H1 (cell line): ENCODE results near the gene CYP1A2. TPM values are rescaled to one million over a fixed set of nuclear protein-coding genes. Genes with fewer than 3 reads are reported as not detected.
A peak's percentile ranks its signal among the peaks of the same experiment; 100 is the strongest.

Source experiments
- CTCF ChIA-PET: fragments of 300-600 bp; sonication (Branson Sonifier 250); formaldehyde crosslinking; loops from one replicate; lab custom pipeline; 2021; ENCODE audit not compliant: partially characterized antibody; lab: Charles Lee
- POLR2A ChIA-PET: fragments of 300-600 bp; sonication (Branson Sonifier 250); formaldehyde crosslinking; loops from one replicate; lab custom pipeline; 2021; ENCODE audit warnings: inconsistent platforms; ENCODE audit not compliant: partially characterized antibody; lab: Charles Lee
- DNase-seq, 2 experiments: peaks; one replicate each; pipeline versions ENCODE4 v3.0.0 to v3.0.0-alpha.2; 2010 to 2022; ENCODE audit warnings: low spot score in 2 of 2, low read depth in 1 of 2, mixed read lengths in 1 of 2
- FAIRE-seq: peaks from 2 replicates; lab custom pipeline; 2011; peaks lifted over from hg19 to GRCh38; lab: Jason Lieb, UNC
- H2AFZ ChIP-seq: 2 replicates; pipeline ENCODE4 v1.8.1; 2012; ENCODE audit warnings: low read length, inconsistent platforms
- H2AK5ac ChIP-seq: 2 replicates; pipeline ENCODE4 v1.6.1; 2013; ENCODE audit warnings: low read depth, low read length
- H2BK120ac ChIP-seq: replicated peaks from 2 replicates; pipeline ENCODE3; 2013; ENCODE audit warnings: low read depth, low read length, inconsistent platforms
- H2BK12ac ChIP-seq: 2 replicates; pipeline ENCODE4 v1.6.1; 2013; ENCODE audit warnings: low read depth, low read length
- H2BK15ac ChIP-seq: 2 replicates; pipeline ENCODE4 v1.6.1; 2013; ENCODE audit warnings: low read length
- H2BK20ac ChIP-seq: 2 replicates; pipeline ENCODE4 v1.6.1; 2013; ENCODE audit warnings: low read length
- H2BK5ac ChIP-seq: 2 replicates; pipeline ENCODE4 v1.6.1; 2013; ENCODE audit warnings: low read depth, low read length
- H3K14ac ChIP-seq: 2 replicates; pipeline ENCODE4 v1.6.1; 2013; ENCODE audit warnings: inconsistent platforms; ENCODE audit not compliant: insufficient read length
- H3K18ac ChIP-seq: 2 replicates; pipeline ENCODE4 v1.6.1; 2013; ENCODE audit warnings: low read length; ENCODE audit errors: extremely low read depth
- H3K23ac ChIP-seq: 2 replicates; pipeline ENCODE4 v1.6.1; 2013; ENCODE audit warnings: inconsistent platforms; ENCODE audit not compliant: insufficient read length
- H3K23me2 ChIP-seq: 2 replicates; pipeline ENCODE4 v1.6.1; 2013; ENCODE audit warnings: low read depth, low read length
- H3K27ac ChIP-seq: 2 replicates; pipeline ENCODE4 v1.6.1; 2011; ENCODE audit warnings: low read depth, low read length, inconsistent platforms
- H3K27me3 ChIP-seq, 4 experiments: replicated peaks in 1 of 4; 1 replicate in 1 of 4; 2 replicates in 3 of 4; pipeline versions ENCODE4 v1.6.1 to v1.8.1; 2011 to 2013; ENCODE audit warnings: low read length in 3 of 4, mild to moderate bottlenecking in 3 of 4, inconsistent platforms in 2 of 4, mixed read lengths in 2 of 4, moderate library complexity in 1 of 4; ENCODE audit not compliant: control insufficient read depth in 3 of 4, insufficient read depth in 3 of 4; ENCODE audit errors: extremely low read depth in 1 of 4
- H3K36me3 ChIP-seq, 4 experiments: 2 replicates each; pipeline versions ENCODE4 v1.6.1 to v1.8.1; 2011 to 2013; ENCODE audit warnings: mild to moderate bottlenecking in 4 of 4, low read length in 3 of 4, moderate library complexity in 2 of 4, control low read depth in 1 of 4, inconsistent platforms in 1 of 4; ENCODE audit not compliant: insufficient read depth in 4 of 4, control insufficient read depth in 2 of 4
- H3K4ac ChIP-seq: replicated peaks from 2 replicates; pipeline ENCODE3; 2013; ENCODE audit warnings: low read length, low read depth, mixed read lengths, inconsistent platforms; ENCODE audit not compliant: insufficient read length
- H3K4me1 ChIP-seq, 4 experiments: replicated peaks in 1 of 4; 1 replicate in 1 of 4; 2 replicates in 3 of 4; pipeline versions ENCODE4 v1.6.1 to v1.8.1; 2011 to 2013; ENCODE audit warnings: low read length in 3 of 4, inconsistent platforms in 2 of 4, mixed read lengths in 1 of 4; ENCODE audit not compliant: insufficient read depth in 4 of 4, control insufficient read depth in 3 of 4
- H3K4me2 ChIP-seq, 2 experiments: 2 replicates each; pipeline versions ENCODE4 v1.6.1 to v1.8.1; 2011 to 2013; ENCODE audit warnings: low read depth in 2 of 2, low read length in 2 of 2, control low read depth in 1 of 2, inconsistent platforms in 1 of 2, mild to moderate bottlenecking in 1 of 2; ENCODE audit not compliant: insufficient read depth in 1 of 2
- H3K4me3 ChIP-seq, 4 experiments: fragments of 200-600, 300-600 bp in 1 of 4; sonication (generic), shearing (Covaris generic), sonication (Bioruptor Twin) in 1 of 4; 2 replicates each; pipeline versions ENCODE4 v1.5.1 to v1.8.1; 2011 to 2016; ENCODE audit warnings: low read length in 4 of 4, low read depth in 3 of 4, control low read depth in 2 of 4, inconsistent platforms in 2 of 4, mild to moderate bottlenecking in 2 of 4, mixed read lengths in 1 of 4, moderate library complexity in 1 of 4; ENCODE audit not compliant: insufficient read depth in 2 of 4; ENCODE audit errors: extremely low read depth in 1 of 4
- H3K56ac ChIP-seq: replicated peaks from 2 replicates; pipeline ENCODE3; 2013; ENCODE audit warnings: low read depth, mild to moderate bottlenecking, mixed read lengths, low read length, inconsistent platforms; ENCODE audit not compliant: insufficient read length
- H3K79me1 ChIP-seq: 2 replicates; pipeline ENCODE4 v1.6.1; 2013; ENCODE audit warnings: low read depth, low read length, control low read depth
- H3K79me2 ChIP-seq, 2 experiments: 2 replicates each; pipeline versions ENCODE4 v1.6.1 to v1.8.1; 2012 to 2013; ENCODE audit warnings: low read length in 2 of 2, mild to moderate bottlenecking in 2 of 2, inconsistent platforms in 1 of 2; ENCODE audit not compliant: insufficient read depth in 2 of 2, control insufficient read depth in 1 of 2
- H3K9ac ChIP-seq, 4 experiments: replicated peaks in 1 of 4; 1 replicate in 1 of 4; 2 replicates in 3 of 4; pipeline versions ENCODE4 v1.6.1 to v1.8.1; 2011 to 2013; ENCODE audit warnings: low read depth in 3 of 4, low read length in 3 of 4, control low read depth in 2 of 4, mild to moderate bottlenecking in 2 of 4, moderate library complexity in 2 of 4, inconsistent platforms in 1 of 4; ENCODE audit errors: extremely low read depth in 1 of 4
- H3K9me3 ChIP-seq, 2 experiments: 2 replicates each; pipeline versions ENCODE4 v1.6.1 to v1.8.1; 2012 to 2013; ENCODE audit warnings: mild to moderate bottlenecking in 2 of 2, moderate library complexity in 2 of 2, control low read depth in 1 of 2, inconsistent platforms in 1 of 2, low read depth in 1 of 2, low read length in 1 of 2, mixed read lengths in 1 of 2; ENCODE audit not compliant: insufficient read depth in 2 of 2
- H4K20me1 ChIP-seq, 2 experiments: replicated peaks in 1 of 2; 2 replicates each; pipeline versions ENCODE3 to v1.8.1; 2011 to 2013; ENCODE audit warnings: inconsistent platforms in 2 of 2, low read length in 2 of 2, mild to moderate bottlenecking in 1 of 2; ENCODE audit not compliant: insufficient read depth in 2 of 2, control insufficient read depth in 1 of 2
- H4K5ac ChIP-seq: 2 replicates; pipeline ENCODE4 v1.6.1; 2013; ENCODE audit warnings: low read length, low read depth, mixed read lengths, inconsistent platforms; ENCODE audit not compliant: insufficient read length
- H4K8ac ChIP-seq: 2 replicates; pipeline ENCODE4 v1.8.0; 2013; ENCODE audit warnings: mild to moderate bottlenecking, moderate library complexity, low read length, inconsistent platforms; ENCODE audit not compliant: insufficient read depth; ENCODE audit errors: extremely low read depth
- H4K91ac ChIP-seq: replicated peaks from 2 replicates; pipeline ENCODE3; 2013; ENCODE audit warnings: low read length, mixed read lengths, inconsistent platforms; ENCODE audit not compliant: insufficient read length
- CBX5 ChIP-seq: fragments of 300-800, 300-1000 bp; sonication (generic); IDR thresholded peaks from 2 replicates; pipeline ENCODE4 v1.7.1; 2016; ENCODE audit warnings: antibody characterized with exemption, low read length, low read depth
- CTBP2 ChIP-seq: IDR thresholded peaks from 2 replicates; pipeline ENCODE4 v1.7.0; 2011; ENCODE audit warnings: borderline replicate concordance, mild to moderate bottlenecking, moderate library complexity, mixed read lengths, low read length; ENCODE audit not compliant: insufficient read depth, insufficient read length
- GABPA ChIP-seq: IDR thresholded peaks from 2 replicates; pipeline ENCODE4 v1.6.1; 2011; ENCODE audit warnings: mild to moderate bottlenecking, low read length, moderate library complexity, borderline replicate concordance; ENCODE audit not compliant: insufficient read depth
- JUND ChIP-seq: IDR thresholded peaks from 2 replicates; pipeline ENCODE4 v1.6.1; 2011; ENCODE audit warnings: mild to moderate bottlenecking, improper control_type of control experiment, low read length
- KDM4A ChIP-seq: IDR thresholded peaks from one replicate; pipeline ENCODE4 v1.7.1; 2012; ENCODE audit warnings: low read depth, mild to moderate bottlenecking, moderate library complexity, low read length, inconsistent platforms; ENCODE audit not compliant: severe bottlenecking
- PHF8 ChIP-seq: fragments of 200-600 bp; sonication (generic); conservative IDR thresholded peaks from 2 replicates; pipeline ENCODE4 v1.7.1; 2012; ENCODE audit warnings: low read depth, mild to moderate bottlenecking, inconsistent platforms, low read length, moderate library complexity
- RBBP5 ChIP-seq: IDR thresholded peaks from 2 replicates; pipeline ENCODE4 v1.7.1; 2012; ENCODE audit warnings: low read depth, mild to moderate bottlenecking, inconsistent platforms, low read length, moderate library complexity, borderline replicate concordance
- SIX5 ChIP-seq: IDR thresholded peaks from 2 replicates; pipeline ENCODE4 v1.6.1; 2011; ENCODE audit warnings: mild to moderate bottlenecking, low read depth, low read length
- SP1 ChIP-seq: IDR thresholded peaks from 2 replicates; pipeline ENCODE4 v1.6.1; 2011; ENCODE audit warnings: low read depth, low read length
- WGBS, 2 experiments: shearing (Covaris generic) in 1 of 2; methylation state at CpG; one replicate each; pipeline versions ENCODE4 v1.1.6 to v1.1.7; 2013 to 2015; ENCODE audit warnings: low lambda C conversion rate in 2 of 2, mixed read lengths in 2 of 2, inconsistent platforms in 1 of 2, low coverage in 1 of 2, missing lambda C conversion rate in 1 of 2; ENCODE audit not compliant: insufficient replicate concordance in 2 of 2, insufficient coverage in 1 of 2, insufficient read length in 1 of 2; ENCODE audit errors: extremely low coverage in 1 of 2, missing lambda C conversion rate in 1 of 2; 5-methylcytosine and 5-hydroxymethylcytosine counted together
- polyA plus RNA-seq, 7 experiments: library from polyadenylated mRNA; depleted of rRNA in 3 of 7; stranded (reverse) in 5 of 7; unstranded in 2 of 7; fragments of >200 nt in 5 of 7; fragments of 200-250 nt in 2 of 7; gene quantifications; 1 replicate in 5 of 7; 2 replicates in 1 of 7; 4 replicates in 1 of 7; pipeline versions ENCODE4 v1.2.1 to v1.2.3, GENCODE V29; 2011 to 2013; ENCODE audit warnings: missing spikeins in 2 of 7, mixed read lengths in 2 of 7
- total RNA-seq: library from RNA; stranded (reverse); fragmentation: NEBNext Ultra II Directional; extraction: Animal tissue kit (Norgen Biotek cat#: 25700); gene quantifications from 2 replicates; pipeline ENCODE4 v1.2.1, GENCODE V29; 2021
- TF ChIP-seq, protein P1 (sequence below): IDR thresholded peaks from 2 replicates; pipeline ENCODE4 v1.6.1; 2012; ENCODE audit warnings: low read length, inconsistent platforms

The CYP1A2 gene
- total and polyA plus RNA-seq, 2 of the 8 experiments (the other 6 are each of a cell fraction or from before 2014, with no cell fraction given): not detected

DNA sequence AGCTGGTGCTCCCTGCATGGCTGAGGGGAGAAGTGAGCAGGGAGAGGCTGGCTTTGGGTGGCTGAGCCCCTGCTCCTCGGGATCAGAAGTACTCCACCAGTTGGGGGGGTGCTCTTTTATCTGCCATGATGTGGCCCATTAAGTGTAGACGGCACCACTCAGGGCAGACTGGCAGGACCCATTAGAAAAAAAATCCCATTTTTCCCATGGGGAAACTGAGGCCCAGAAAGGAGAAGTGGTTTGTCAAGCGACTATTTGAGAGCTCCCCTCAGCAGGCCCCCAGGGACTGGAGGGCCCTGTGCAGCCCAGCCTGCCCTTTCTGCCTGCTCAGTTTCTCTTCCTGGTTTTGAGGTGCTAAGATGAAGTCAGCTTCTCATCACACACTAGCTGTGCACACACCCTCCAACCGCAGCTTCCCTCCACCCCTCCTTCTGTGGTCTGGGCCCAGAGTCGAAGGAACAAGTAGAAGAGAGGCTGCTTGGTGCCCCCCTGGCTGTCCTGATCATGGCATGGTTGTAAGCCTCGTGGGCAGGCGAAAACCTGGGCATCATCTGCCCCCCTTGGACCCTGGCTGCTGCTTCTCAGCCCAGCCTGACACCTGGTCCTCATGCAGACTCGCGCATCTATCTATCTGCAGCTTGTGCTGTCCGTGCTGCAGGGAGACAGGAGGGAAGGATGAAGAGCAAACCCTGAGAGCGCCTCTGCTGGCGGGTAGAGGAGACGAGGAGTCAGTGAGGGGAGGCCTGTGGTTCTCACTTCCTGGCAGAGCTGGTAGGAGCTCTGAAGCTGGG, 38.8 kb downstream of the CYP1A2 start:
- Histone ChIP-seq H3K4me1 (peaks cover 4 to 34% (median 22%) of the 10 kb centered on the region in 4 experiments), H2BK20ac (no peak overlapping the region), H2BK15ac (no peak overlapping the region), H3K27ac (no peak overlapping the region), H3K9me3 (no peaks in the 10 kb centered on the region), H2AFZ (no peak overlapping the region), H3K23ac (no peak overlapping the region), H2BK12ac (no peak overlapping the region), H3K79me2 (peaks cover 0 to 13% of the 10 kb centered on the region in 2 experiments; a peak in 1 of 4 replicates), H4K20me1 (peaks cover 25 to 51% of the 10 kb centered on the region in 2 experiments), H3K9ac (no peak overlapping the region), H3K18ac (no peak overlapping the region), H4K91ac (no peak overlapping the region), H3K4me2 (no peak overlapping the region), H3K14ac (no peak overlapping the region), H2AK5ac (no peak overlapping the region), H3K4me3 (no peak overlapping the region), H3K23me2 (peaks cover 5% of the 10 kb centered on the region), H4K5ac (no peak overlapping the region), H3K79me1 (peaks cover 30% of the 10 kb centered on the region), H3K36me3 (no peaks in the 10 kb centered on the region), H3K56ac (no peak overlapping the region), H4K8ac (no peak overlapping the region), H3K27me3 (no peaks in the 10 kb centered on the region), H2BK120ac (no peak overlapping the region), H2BK5ac (no peak overlapping the region), H3K4ac (no peak overlapping the region)
- FAIRE-seq (no peak), DNase-seq (peak in 1 of 2 experiments; percentile 71)
- CTCF ChIA-PET: interaction anchor here (0.6 to 53.7 kb wide), 29 partner anchors 9 to 307 kb away, joined by 3 to 1439 read pairs (median 6); partner anchors contain the start of genes CLK3, CPLX3, CSK and CYP1A1
- POLR2A ChIA-PET: interaction anchor here (0.6 to 4.5 kb wide), 10 partner anchors 10 to 109 kb away, joined by 3 to 20 read pairs (median 4); no protein-coding TSS in a partner anchor
- WGBS, 2 experiments: 44% methylated on average over 13 of the region's 13 CpGs; no CpG with 5 or more reads in 1 of the 2 experiments
- TF ChIP-seq RBBP5 (no peak), JUND (0 out of 2 replicates have a peak, but pooled peaks have one; percentile 22), PHF8 (no peak), SP1 (no peak), SIX5 (no peak), CTBP2 (no peak), KDM4A (no peak), GABPA (peak; percentile 64; the same call in 1 of the 2 replicates), CBX5 (no peak)
- TF ChIP-seq, protein P1, sequence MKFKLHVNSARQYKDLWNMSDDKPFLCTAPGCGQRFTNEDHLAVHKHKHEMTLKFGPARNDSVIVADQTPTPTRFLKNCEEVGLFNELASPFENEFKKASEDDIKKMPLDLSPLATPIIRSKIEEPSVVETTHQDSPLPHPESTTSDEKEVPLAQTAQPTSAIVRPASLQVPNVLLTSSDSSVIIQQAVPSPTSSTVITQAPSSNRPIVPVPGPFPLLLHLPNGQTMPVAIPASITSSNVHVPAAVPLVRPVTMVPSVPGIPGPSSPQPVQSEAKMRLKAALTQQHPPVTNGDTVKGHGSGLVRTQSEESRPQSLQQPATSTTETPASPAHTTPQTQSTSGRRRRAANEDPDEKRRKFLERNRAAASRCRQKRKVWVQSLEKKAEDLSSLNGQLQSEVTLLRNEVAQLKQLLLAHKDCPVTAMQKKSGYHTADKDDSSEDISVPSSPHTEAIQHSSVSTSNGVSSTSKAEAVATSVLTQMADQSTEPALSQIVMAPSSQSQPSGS: no peak
